ENCODE data around the gene BAIAP2L2. TPM values are rescaled to one million over a fixed set of nuclear protein-coding genes. Genes with fewer than 3 reads are reported as not detected.
A peak's percentile ranks its signal among the peaks of the same experiment; 100 is the strongest.
"Not testable (repeated sequence)": the region's sequence is repeated elsewhere in the genome, so short reads cannot be mapped to it uniquely, and the experiment has no call there.

Gene BAIAP2L2
- total and polyA plus RNA-seq, 4 donors, result 0.33 to 0.46 (median 0.44) TPM; not detected in 1

DNA sequence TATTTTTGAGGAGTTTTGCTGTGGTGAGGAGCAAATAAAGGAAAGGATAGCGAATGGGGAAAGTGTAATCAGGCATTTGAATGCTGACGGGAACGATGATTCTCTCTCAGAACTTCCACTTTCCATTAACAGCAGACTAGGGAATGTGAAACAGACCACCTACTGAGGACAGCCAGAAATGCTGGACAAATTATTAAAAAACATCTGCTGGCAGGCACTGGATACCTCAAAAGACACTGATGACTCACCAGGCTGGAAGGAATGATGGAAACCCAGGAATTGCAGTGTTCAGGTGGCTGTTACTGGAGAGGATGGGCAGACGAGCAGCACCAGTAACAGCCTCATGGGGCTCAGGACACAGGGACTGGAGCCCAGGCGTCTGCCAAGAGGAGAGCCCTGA lies 37.8 kb upstream of the BAIAP2L2 start:
- no peak for DNase-seq (ENCODE audit: low spot score)
- no peaks in the 10 kb centered on the region for H3K36me3 ChIP-seq (ENCODE audit: control insufficient read depth in 4 of 4, insufficient read depth in 3 of 4, low read depth in 1 of 4, low read length in 3 of 4)
- H3K27ac ChIP-seq (ENCODE audit: low read depth in 1 of 2, low read length in 2 of 2), result no peak overlapping the region
- no peaks in the 10 kb centered on the region for H3K27me3 ChIP-seq (ENCODE audit: control insufficient read depth in 4 of 4, insufficient read depth in 4 of 4, low read length in 3 of 4)
- no peaks in the 10 kb centered on the region for H3K9me3 ChIP-seq (ENCODE audit: control insufficient read depth in 4 of 4, low read length in 3 of 4)
- H3K4me3 ChIP-seq (ENCODE audit: low read depth in 1 of 3, low read length in 3 of 3), result no peak overlapping the region
- no peak overlapping the region for H3K9ac ChIP-seq (ENCODE audit: low read depth in 1 of 2, low read length in 2 of 2)
- TF ChIP-seq FOXA2 (IDR thresholded peaks at IDR 0.05), result no peak
- no peak for TF ChIP-seq JUND (IDR thresholded peaks at IDR 0.05)
- no peak for TF ChIP-seq TAF1 (conservative IDR thresholded peaks at IDR 0.05)
- TF ChIP-seq RXRA (IDR thresholded peaks at IDR 0.05), result no peak
- no peak for TF ChIP-seq SP1 (IDR thresholded peaks at IDR 0.05)
- no peak for TF ChIP-seq YY1 (IDR thresholded peaks at IDR 0.05)
- TF ChIP-seq, protein P1, sequence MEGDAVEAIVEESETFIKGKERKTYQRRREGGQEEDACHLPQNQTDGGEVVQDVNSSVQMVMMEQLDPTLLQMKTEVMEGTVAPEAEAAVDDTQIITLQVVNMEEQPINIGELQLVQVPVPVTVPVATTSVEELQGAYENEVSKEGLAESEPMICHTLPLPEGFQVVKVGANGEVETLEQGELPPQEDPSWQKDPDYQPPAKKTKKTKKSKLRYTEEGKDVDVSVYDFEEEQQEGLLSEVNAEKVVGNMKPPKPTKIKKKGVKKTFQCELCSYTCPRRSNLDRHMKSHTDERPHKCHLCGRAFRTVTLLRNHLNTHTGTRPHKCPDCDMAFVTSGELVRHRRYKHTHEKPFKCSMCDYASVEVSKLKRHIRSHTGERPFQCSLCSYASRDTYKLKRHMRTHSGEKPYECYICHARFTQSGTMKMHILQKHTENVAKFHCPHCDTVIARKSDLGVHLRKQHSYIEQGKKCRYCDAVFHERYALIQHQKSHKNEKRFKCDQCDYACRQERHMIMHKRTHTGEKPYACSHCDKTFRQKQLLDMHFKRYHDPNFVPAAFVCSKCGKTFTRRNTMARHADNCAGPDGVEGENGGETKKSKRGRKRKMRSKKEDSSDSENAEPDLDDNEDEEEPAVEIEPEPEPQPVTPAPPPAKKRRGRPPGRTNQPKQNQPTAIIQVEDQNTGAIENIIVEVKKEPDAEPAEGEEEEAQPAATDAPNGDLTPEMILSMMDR (IDR thresholded peaks at IDR 0.05; ENCODE audit: low read depth, low read length, missing input control), result no peak
- no peak for TF ChIP-seq RAD21 (IDR thresholded peaks at IDR 0.05)
- no peak for TF ChIP-seq EGR1 (IDR thresholded peaks at IDR 0.05; ENCODE audit: low read depth in 2 of 2)
- WGBS, result 89% methylated on average over 5 of the region's 5 CpGs
- H3K4me1 ChIP-seq (ENCODE audit: control insufficient read depth in 4 of 4, insufficient read depth in 4 of 4, low read length in 3 of 4), result peaks cover 0 to 12% (median 3%) of the 10 kb centered on the region in 4 donors

DNA sequence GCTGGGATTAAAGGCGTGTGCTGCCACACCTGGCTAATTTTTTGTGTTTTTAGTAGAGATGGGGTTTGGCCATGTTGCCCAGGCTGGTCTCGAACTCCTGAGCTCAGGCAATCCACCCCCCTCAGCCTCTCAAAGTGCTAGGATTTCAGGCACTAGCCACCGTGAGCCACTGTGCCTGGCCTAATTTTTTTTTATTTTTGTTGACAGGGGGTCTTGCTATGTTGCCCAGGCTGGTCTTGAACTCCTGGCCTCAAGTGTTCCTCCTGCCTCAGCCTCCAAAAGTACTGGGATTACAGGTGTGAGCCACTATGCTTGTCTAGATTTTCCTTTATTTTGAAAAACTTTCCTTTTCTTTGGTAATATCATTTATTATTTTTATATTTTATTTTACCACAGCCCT lies 35.7 kb upstream of the BAIAP2L2 start:
- not testable (repeated sequence) for H3K36me3 ChIP-seq (ENCODE audit: control insufficient read depth in 4 of 4, insufficient read depth in 3 of 4, low read depth in 1 of 4, low read length in 3 of 4); H3K27me3 ChIP-seq (ENCODE audit: control insufficient read depth in 4 of 4, insufficient read depth in 4 of 4, low read length in 3 of 4); DNase-seq (ENCODE audit: low spot score); H3K9me3 ChIP-seq (ENCODE audit: control insufficient read depth in 4 of 4, low read length in 3 of 4); H3K4me3 ChIP-seq (ENCODE audit: low read depth in 1 of 3, low read length in 3 of 3); H3K27ac ChIP-seq (ENCODE audit: low read depth in 1 of 2, low read length in 2 of 2); H3K9ac ChIP-seq (ENCODE audit: low read depth in 1 of 2, low read length in 2 of 2)
- 94% methylated on average over 3 of the region's 3 CpGs for WGBS
- H3K4me1 ChIP-seq (ENCODE audit: control insufficient read depth in 4 of 4, insufficient read depth in 4 of 4, low read length in 3 of 4), result peaks cover 0 to 12% (median 3%) of the 10 kb centered on the region in 4 donors

GRCh38 chr22:38144025-38144405 lies 33.5 kb upstream of the BAIAP2L2 start:
- H3K27ac ChIP-seq (ENCODE audit: low read depth in 1 of 2, low read length in 2 of 2), result no peak overlapping the region
- H3K27me3 ChIP-seq (ENCODE audit: control insufficient read depth in 4 of 4, insufficient read depth in 4 of 4, low read length in 3 of 4), result no peaks in the 10 kb centered on the region
- H3K36me3 ChIP-seq (ENCODE audit: control insufficient read depth in 4 of 4, insufficient read depth in 3 of 4, low read depth in 1 of 4, low read length in 3 of 4), result no peaks in the 10 kb centered on the region
- no peaks in the 10 kb centered on the region for H3K9me3 ChIP-seq (ENCODE audit: control insufficient read depth in 4 of 4, low read length in 3 of 4)
- TF ChIP-seq RXRA (IDR thresholded peaks at IDR 0.05) (no peak), FOXA1 (IDR thresholded peaks at IDR 0.05) (no peak), ATF3 (IDR thresholded peaks at IDR 0.05) (no peak), RAD21 (IDR thresholded peaks at IDR 0.05) (peak in 1 of 2 donors; percentile 45), NR2F2 (IDR thresholded peaks at IDR 0.05) (no peak), HNF4G (IDR thresholded peaks at IDR 0.05) (no peak), REST (IDR thresholded peaks at IDR 0.05) (no peak), FOXA2 (IDR thresholded peaks at IDR 0.05) (no peak)
- TF ChIP-seq, protein P1 (IDR thresholded peaks at IDR 0.05; ENCODE audit: low read depth, low read length, missing input control), result no peak
- WGBS, result 96% methylated on average over 5 of the region's 5 CpGs
- no peak overlapping the region for H3K9ac ChIP-seq (ENCODE audit: low read depth in 1 of 2, low read length in 2 of 2)
- no peak overlapping the region for H3K4me3 ChIP-seq (ENCODE audit: low read depth in 1 of 3, low read length in 3 of 3)
- H3K4me1 ChIP-seq (ENCODE audit: control insufficient read depth in 4 of 4, insufficient read depth in 4 of 4, low read length in 3 of 4), result peaks cover 0 to 12% (median 3%) of the 10 kb centered on the region in 4 donors
- DNase-seq (ENCODE audit: low spot score), result no peak
